Fibroblast of skin of left biceps (primary cell): ENCODE results near the gene GABRA5.
"Not testable (repeated sequence)": the region's sequence is repeated elsewhere in the genome, so short reads cannot be mapped to it uniquely, and the experiment has no call there.

Experiments
- DNase-seq, 2 experiments: peaks; one replicate each; pipeline ENCODE4 v3.0.0-alpha.2; 2013; ENCODE audit warnings: low read depth in 2 of 2

The GABRA5 gene

DNA sequence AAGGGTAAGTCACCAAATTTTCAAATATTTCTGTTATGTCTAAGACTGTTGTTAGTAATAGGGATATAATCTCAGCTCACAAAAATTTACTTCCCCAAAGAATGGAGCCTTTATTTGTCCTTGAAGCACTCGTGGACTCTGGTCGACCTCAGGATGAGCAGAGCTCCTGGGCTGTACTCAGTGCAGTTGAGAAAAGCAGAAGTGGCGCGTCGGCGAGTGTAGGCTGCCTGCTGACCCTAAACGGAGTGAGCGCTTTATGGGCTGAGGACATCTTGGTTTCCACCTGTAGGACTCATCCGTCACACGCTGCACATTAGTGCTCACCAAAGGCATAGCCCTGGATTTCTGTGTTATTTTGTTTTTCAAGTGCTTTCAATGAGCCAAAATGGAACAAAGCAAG is 11.0 kb downstream of the GABRA5 start:
- no peak for DNase-seq

DNA sequence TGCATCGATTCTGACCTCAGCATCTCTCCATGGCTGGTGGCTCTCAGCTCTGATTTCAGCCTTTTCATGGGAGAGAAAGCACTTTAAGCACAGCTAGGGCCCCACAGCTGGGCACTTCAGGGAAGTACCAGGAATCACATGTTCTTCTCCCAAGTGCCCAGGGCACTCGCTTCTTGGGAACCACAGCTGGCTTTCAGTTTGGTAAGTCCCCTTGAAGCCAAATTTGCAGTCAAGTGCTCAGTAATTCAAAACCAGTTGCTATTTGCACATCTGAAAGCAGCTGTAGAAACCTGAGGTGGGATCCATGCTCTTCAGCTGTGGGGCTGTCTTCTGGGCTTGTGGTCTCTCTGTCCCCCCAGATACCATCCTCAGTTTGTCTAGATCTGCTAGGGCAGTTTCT is 12.8 kb downstream of the GABRA5 start:
- no peak for DNase-seq

DNA sequence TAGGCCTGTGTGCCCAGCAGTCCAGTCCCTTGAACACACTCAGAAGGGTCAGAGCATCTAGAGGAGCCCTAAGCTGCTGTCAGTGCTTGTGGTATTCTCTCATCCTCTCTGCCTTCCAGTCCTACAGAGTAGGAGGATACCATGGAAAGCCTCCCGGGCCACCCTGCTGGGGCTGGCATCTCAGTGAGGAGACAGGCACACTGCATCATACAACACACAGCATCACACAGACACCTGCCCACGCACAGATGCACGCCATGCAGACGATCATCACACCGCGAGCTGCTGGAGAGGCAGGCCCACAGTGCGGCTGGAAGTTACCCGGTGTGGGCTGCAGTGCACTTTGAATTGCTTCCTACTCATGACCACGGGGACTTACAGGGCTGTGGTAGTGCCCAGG is 15.2 kb downstream of the GABRA5 start:
- DNase-seq: no peak

DNA sequence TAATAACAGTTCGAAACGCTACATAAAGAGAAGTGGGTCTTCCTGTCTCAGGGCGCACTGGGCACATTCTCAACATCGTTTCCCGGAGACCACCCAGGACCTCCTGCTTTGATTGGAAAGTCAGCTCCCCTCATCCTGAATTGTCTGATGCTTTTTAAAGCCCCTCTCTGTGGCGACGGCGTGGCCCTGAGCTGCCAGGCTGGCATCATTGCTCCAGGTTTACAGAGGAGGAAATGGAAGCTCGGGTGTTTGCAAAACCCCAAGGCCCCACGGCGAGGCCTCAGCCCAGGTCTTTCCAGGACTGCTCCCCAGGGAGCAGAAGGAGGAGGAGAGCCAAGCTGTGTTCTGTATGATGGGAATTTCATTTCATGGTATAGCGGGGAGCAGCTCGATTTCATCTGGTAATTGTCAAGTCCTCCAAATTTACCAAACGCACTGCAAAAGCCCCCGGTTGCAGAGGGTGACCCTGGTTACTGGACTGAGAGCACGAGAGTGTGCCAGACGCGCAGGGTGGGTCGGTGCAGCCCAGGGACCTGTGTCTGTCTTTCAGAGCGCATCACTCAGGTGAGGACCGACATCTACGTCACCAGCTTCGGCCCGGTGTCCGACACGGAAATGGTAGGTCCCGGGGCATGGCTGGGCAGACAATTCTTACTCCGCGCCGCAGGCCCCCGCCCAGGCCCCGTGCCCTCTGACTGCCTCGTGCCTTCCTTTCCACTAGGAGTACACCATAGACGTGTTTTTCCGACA is 15.9 kb downstream of the GABRA5 start:
- DNase-seq: no peak

DNA sequence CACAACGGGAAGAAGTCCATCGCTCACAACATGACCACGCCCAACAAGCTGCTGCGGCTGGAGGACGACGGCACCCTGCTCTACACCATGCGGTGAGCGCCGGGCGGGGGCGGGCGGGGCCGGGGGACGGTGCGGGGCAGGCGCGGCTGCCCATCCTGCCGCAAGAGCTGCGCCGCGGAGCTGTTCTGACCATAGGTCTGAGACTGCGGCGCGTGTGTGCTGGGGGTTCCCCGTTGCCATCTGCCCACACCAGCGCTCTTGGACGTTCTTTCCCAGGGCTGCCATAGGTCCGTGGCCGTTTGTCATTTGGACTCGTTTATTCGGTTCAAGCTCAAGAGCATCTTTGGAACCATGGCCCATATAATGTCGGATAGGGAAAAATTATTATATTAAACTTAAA is 16.6 kb downstream of the GABRA5 start:
- DNase-seq: no peak

DNA sequence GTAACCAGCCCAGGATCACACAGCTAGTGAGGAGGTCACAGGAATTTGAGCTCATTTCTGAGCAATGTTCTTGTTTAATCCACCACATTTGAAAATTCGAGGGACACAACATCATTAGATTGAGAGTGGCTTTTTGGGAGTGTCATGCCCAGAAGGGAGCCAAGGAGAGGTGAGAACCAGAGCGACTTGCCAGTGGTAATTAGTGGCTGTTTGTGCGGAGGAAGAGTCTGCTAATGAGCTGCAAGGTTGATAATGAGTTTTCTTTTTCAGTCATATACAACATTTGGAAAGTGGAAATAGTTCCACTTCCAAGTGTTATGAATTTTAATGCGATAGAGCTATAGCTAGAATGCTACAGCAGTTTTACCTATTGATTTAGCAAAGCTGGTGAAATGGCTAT is 19.7 kb downstream of the GABRA5 start:
- no peak for DNase-seq

DNA sequence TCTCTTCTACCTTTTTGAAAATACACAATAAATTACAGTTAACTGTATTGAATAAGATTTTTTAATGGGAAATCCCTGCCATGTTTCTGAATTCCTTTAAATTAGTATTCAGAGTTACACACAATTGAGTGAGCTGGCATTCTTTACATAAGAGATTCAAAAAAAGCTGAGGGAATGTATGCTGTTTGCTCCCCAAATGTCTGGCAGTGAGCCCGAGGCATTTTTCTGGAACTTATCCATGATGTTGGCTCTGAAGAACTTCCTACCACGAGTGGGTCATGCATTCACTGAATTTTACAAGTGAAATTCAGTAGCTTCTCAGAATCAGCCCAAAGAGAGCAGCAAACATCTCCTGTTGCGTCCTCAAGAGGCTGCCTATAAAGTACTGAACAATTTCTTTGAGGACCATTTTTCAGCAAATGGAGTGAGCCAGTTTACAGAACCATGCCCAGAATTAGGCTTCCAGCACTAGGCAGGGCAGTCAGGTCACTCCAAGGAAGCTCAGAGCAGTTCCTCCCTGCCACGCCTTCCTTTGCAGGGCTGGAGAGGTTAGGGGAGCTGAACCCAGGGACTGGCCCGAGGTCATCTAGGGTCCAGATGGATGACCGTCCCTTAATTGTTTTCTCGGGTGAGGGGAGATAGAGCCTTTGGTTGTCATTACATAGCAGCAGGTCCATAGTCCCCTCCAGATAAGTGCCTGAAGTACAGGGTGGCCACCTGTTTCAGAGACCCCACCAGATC is 21.2 kb downstream of the GABRA5 start:
- peak in 1 of 2 experiments; percentile 10 for DNase-seq

DNA sequence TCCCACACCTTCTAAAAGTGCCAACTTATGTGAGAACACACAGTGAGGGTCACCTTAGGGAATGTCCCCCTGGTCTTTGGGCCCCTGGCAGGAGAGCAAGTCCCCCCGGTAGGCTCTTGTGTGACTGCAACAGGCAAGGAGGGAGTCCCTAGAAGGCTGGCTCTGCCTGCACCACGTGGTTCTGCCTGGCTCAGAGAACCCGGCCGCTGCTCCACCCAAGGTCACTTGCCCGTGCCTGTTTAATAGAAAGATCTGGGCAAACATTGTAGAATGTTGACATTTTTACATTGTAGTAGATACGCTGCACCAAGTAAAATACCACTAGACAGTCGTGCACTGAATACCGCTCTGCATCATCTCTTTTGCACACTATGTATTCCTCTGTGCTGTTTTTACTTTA is 21.9 kb downstream of the GABRA5 start:
- DNase-seq: no peak

DNA sequence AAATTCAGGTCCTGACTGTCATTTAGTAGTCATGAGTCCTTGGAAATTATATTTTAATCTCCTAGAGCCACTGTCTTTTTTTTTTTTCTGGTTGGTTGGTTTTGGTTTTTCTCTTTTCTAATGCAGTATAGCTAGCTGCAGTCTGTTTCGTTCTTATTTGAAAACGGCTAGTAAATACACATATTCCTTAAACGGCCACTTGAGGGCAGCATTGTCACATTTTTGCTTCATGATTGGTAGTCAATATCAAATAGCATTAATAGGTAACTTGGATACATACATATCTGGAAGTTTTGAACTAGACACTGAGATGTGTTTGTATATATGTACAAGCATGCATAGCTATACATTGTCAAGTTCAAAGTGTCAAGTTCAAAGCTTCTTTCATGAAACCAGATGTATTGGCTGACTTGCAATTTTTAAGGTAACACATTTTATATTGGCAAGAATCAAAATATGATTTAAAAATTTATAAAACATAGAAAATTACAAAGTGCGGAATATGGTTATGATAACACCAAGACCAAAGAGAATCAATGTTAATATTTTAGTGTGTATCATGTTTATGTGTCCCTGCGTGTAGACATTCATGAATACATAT is 22.5 kb downstream of the GABRA5 start:
- peak in 1 of 2 experiments; percentile 21 for DNase-seq

DNA sequence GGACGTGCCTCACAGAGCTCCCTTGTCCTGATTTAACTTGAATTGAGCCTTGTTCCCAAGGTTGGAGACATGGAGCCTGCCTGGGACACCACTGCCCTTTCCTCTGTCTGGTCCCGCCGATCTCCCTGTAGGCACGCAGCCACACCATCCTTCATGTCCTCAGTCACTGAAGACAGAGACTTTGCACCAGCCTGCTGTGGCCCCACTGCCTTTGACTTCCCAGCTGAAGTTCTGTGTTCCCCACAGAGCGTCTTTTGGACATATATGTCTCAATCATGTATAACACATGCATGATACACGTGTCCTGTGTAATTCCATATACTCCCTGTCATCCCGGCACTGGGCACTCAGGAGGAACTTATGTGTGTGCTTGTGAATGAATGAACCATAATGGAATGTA is 23.6 kb downstream of the GABRA5 start:
- no peak for DNase-seq

DNA sequence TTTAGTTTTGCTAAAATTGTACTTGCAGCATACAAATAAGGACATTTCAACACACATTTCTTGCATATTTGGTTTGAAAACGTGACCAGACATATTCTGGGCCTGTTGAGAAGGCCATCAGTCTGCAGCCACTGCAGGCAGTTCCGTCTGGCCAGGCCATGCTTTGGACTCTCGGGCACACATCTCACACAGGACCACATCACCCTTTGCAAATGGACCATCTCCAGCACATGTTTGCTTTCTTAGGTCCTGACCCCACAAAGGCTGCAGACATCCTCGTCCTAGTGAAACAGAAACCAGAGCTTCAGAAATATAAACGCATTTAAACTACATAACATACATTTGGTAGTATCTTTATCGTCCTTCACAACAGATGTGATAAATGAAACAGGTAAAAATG is 24.1 kb downstream of the GABRA5 start:
- DNase-seq: no peak

DNA sequence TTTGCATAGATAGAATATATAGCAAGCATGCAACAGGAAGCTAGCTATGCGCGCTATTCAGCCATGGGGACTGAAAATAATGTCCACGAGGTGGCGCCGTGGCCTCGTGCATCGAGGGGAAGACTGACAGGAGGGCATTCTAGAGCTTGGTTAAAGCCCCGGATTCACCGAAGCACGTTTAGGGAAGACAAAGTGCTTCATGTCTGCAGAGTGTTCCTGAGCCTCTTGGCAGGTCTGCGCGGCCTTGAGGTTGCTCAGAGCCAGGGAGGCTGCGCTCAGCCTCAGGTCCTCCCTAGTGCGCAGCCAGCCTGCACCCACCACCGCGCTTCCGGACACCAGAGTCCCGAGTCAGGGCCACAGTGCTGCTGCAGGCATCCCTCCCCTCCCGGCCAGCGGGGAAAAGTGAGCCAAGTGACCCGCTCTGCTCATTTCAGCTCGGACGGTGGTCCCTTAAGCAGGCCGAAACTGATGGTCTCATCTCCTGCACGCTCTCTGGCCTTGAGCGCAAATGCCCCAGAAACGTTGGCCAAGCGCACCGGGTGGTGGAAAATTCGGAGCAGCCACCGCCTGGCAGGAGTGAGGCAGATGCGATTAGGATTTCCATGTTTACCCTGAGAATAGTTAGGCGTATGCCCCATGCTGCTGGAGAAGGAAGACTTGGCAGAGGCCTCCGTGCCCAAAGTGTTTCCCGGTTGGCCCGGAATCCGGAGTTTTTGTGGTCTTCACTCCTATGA is 24.8 kb downstream of the GABRA5 start:
- peak; percentile 42 to 46 for DNase-seq

DNA sequence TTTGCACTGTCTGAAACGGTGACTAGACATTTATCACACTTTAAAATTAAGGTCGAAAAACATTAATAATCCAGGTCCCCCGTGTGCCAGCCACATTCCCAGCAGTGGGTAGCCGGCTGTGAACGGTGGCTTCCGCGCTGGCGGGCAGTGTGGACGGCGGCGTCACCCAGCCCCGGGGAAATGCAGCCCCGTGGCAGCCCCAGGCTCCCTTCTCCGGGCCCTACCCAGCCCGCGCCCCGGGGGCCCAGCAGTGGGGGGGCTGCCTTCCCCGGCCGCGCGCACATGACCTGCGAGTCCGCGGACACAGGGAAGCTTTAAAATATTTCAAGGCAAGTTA is 25.3 kb downstream of the GABRA5 start:
- DNase-seq: no peak

DNA sequence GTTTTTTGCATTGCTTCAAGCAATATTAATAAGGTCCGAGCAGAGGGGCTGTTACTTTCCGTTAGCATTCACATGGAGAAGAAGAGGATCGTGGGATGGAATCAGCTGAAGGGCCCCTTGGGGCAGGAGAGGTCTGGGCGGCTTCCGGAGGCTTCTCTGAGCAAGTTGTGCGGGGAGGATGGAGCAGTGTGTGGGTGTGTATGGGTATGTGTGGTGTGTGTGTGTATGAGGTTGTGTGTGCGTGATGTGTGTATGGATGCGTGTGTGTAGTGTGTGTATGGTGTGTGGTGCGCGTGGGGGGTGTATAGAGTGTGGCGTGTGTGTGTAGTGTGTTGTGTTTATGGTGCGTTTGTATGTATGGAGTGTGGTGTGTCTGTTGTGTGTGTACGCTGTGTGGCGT is 25.8 kb downstream of the GABRA5 start:
- DNase-seq: no peak

DNA sequence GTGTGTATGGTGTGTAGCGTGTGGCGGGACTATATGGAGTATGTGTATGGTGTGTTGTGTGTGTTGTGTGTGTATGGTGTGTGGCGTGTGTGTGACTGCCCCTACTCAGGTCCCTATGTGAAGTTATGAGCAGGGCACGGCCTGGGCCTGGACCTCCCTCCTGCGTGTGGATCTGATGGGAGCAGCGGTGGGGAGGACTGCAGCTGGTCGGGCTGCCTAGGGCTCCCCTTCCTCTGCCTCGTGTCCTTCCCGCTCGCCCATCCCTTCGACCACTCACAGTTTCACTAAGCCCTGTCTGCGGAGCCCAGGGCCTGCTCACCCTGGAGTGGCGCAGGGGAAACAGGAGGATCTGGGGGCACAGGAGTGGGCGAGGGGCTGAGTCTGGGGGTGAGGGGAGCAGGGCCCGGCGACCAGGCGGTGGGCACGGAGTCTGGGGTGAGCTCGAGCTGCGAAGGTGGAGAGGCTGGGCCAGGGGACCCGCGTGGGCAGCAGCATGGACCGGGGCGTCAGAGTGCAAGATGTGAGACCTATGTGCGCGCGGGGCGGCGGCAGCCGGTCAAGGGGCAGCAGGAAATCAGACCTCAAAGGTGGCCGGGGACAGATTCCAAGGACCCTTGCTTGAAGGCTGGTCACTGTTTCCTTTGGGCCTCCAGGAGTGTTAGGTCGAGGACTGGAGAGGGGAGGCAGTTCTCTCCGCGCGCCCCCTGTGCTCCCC is 26.6 kb downstream of the GABRA5 start:
- DNase-seq: no peak

DNA sequence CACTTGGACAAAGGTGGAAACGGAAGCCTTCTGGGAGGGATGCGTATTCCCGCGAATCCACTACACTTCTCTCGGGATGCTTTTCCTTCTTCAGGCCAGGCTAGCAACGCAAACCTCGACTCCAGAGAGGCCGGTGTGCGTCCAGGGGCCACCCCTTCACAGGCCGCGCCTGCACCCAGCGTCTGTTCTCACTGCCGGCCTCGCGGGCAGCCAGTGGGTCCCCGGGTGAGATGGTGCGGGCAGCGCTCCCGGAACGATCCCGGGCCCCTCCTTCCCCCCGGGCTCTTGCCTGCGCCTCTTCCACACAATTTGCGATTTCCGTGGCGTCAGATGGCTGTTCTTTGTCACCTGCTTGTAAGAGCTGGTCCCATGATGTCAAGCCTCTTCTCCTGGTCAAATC is 27.3 kb downstream of the GABRA5 start:
- no peak for DNase-seq

DNA sequence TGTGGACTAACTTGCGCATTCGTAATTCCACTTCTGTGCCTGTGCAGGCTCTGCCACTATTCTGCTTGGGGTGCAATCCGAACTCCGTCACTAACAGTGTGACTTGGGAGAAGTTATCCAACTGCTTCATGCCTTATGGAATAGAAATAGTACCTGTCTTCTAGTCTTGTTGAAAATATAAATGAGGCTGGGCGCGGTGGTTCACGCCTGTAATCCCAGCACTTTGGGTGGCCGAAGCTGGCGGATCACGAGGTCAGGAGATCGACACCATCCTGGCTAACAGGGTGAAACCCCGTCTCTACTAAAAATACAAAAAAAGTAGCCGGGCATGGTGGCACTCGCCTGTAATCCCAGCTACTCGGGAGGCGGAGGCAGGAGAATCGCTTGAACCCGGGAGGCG is 28.5 kb downstream of the GABRA5 start:
- not testable (repeated sequence) for DNase-seq

DNA sequence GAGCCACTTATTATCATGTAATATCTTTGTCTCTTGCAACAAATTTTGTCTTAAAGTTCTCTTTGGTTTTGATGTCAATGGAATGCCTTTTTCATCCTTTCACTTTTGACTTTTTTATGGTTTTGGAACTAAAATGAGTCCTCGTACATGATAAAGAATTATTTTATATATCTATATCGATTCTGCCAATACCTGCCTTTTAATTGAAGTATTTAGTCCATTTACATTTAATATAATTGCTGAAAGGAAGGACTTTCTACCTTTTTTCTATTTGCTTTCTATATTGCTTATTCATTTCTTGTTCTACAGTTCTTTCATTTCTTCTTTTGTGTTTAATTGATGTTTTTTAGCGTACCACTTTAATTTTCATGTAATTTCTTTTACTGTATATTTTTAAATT is 32.8 kb downstream of the GABRA5 start:
- no peak for DNase-seq

DNA sequence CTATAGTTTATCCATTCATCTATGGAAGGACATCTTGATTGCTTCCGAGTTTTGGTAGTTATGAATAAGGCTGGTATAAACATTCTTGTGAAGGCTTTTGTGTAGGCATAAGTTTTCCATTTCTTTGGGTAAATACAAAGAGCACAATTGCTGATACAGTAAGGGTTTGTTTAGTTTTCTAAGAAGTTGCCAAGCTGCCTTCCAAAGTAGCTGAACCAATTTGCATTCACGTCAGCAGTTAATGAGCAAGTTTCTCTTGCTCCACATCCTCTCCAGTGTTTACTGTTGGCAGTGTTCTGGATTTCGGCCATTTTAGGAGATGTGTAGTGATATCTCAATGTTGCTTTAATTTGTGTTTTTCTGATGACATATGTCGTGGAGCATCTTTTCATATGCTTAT is 34.2 kb downstream of the GABRA5 start:
- no peak for DNase-seq

DNA sequence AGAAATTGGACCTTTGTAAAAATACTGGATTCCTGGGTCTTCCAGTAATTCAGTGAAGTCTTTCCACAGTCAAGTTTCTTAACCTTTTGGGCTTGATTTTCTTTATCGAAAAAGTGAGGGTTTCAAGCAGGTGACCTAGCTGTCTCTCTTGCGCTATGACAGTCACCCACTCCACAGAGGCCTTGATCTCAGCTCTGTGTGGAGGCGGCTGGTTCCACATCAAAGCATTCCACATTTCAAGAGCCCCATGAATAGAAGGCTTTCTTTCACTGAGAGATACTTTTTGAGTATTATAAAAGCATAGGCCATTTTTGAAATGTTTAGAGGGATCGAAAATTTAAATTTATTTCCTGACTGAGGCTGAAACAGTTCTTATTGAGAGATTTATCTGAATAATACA is 43.9 kb downstream of the GABRA5 start:
- no peak for DNase-seq

DNA sequence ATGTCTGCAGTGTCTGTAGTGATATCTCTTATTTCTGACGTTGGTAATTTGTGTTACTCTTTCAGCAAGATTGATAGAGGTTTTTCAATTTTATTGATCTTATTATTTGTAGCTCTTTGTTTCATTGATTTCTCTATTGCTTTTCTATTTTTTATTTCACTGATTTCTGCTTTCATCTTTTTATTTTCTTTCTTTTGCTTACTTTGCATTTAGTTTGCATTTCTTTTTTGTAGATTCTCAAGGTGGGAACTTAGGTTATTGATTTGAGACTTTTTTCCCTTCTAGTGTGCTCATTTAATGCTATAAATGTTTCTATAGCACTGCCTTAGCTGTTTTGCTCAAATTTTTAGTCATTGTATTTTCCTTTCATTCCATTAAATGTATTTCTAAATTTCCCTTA is 54.6 kb downstream of the GABRA5 start:
- no peak for DNase-seq

DNA sequence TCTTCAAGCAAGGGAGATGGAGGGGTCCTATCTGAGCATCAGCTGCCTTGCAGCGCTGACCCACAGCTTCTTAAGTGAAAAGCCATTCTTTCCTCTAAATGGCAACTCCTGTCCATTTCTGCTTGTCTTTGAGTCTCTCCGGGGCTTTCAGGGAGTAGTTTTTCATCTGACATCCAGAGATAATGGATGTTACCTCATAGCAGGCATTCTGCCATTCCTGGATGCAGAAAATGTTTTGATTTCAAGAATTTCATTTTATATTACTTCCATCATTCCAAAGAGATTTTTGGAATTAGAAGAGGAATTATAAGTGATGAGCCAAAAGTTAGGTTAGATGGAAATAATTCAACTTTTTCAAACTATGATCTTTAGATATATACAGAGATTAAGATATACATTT is 59.2 kb downstream of the GABRA5 start:
- no peak for DNase-seq
